SK-N-SH treated with all-trans-retinoic acid at 6 μM for 48 hours (cell line): ENCODE results near the gene ZBTB7B.

Experiments used
- ARNTL ChIP-seq: fragments of 450-650 bp; formaldehyde crosslinking; IDR thresholded peaks from 2 replicates; pipeline ENCODE4 v1.5.0; 2020; ENCODE audit warnings: low read depth, mild to moderate bottlenecking, moderate library complexity, borderline replicate concordance
- CSDC2 ChIP-seq: fragments of 250-450 bp; sonication (Bioruptor Pico); IDR thresholded peaks from 2 replicates; pipeline ENCODE4 v1.5.0; 2020; ENCODE audit warnings: mild to moderate bottlenecking, moderate library complexity
- OSR1 ChIP-seq: fragments of 250-450 bp; sonication (Bioruptor Pico); IDR thresholded peaks from 2 replicates; pipeline ENCODE4 v1.8.0; 2022; ENCODE audit warnings: moderate library complexity, mild to moderate bottlenecking, inconsistent platforms
- SNAI2 ChIP-seq: fragments of 250-450 bp; sonication (Bioruptor Pico); IDR thresholded peaks from 2 replicates; pipeline ENCODE4 v1.5.0; 2020; ENCODE audit warnings: mild to moderate bottlenecking, moderate library complexity
- TCF4 ChIP-seq: fragments of 250-450 bp; sonication (Bioruptor Pico); IDR thresholded peaks from 2 replicates; pipeline ENCODE4 v1.8.0; 2021; ENCODE audit warnings: mild to moderate bottlenecking, moderate library complexity, borderline replicate concordance
- TOX ChIP-seq: fragments of 250-450 bp; sonication (Bioruptor Pico); IDR thresholded peaks from 2 replicates; pipeline ENCODE4 v1.8.0; 2021; ENCODE audit warnings: mild to moderate bottlenecking, moderate library complexity, borderline replicate concordance
- ZFP30 ChIP-seq: fragments of 450-650 bp; formaldehyde crosslinking; IDR thresholded peaks from 2 replicates; pipeline ENCODE4 v1.5.0; 2022; ENCODE audit warnings: mild to moderate bottlenecking, moderate library complexity
- ZNF565 ChIP-seq: fragments of 450-650 bp; formaldehyde crosslinking; conservative IDR thresholded peaks from 2 replicates; pipeline ENCODE4 v1.5.0; 2020; ENCODE audit warnings: low read depth, mild to moderate bottlenecking, moderate library complexity
- TF ChIP-seq, protein P1 (sequence below): fragments of 250-450 bp; sonication (Bioruptor Pico); IDR thresholded peaks from 2 replicates; pipeline ENCODE4 v1.8.0; 2020; ENCODE audit warnings: mild to moderate bottlenecking, moderate library complexity, borderline replicate concordance

DNA sequence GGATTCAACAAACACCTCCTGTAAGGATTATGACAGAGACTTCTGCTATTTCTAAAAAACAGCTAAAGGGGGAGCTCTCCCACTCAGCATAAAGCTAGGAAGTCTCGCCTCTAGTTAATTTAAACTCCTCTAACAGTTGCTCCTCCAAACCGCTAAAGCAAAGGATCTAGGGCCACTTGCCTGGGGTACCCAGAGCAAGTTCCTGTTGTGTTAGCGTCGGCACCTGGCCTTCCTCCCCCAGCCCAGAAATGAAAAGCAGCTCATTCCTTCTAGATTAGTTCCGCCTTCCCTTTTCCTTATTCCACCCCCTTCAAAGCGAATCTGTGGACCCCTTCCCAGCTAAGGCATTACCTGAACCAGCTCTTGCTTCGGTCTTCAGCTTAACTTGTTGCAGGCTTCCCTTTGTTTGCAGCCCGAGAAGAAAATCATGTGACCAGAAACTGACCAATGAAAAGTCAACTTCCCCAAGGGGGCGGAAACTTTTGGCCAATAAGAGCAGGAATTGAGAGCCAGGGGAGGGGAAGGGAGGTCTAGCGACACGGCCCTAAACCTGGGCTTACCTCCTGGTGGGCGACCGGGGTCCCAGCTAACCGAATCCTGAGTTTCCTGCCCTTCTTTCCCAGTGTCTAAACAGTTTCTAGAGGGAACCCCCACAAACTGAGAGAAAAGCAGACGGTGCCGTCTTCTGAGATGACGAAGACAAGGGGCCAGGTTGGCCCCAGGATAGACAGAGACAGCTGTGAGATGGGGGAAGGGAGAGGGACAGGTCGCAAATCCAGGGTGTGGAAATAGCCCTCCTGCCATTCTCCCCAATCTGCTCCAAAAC is 46.7 kb upstream of the ZBTB7B start, which contains the start of gene PBXIP1:
- TF ChIP-seq CSDC2 (CRISPR knock-in tag), result no peak
- TF ChIP-seq OSR1 (CRISPR knock-in tag), result no peak
- TF ChIP-seq, protein P1, sequence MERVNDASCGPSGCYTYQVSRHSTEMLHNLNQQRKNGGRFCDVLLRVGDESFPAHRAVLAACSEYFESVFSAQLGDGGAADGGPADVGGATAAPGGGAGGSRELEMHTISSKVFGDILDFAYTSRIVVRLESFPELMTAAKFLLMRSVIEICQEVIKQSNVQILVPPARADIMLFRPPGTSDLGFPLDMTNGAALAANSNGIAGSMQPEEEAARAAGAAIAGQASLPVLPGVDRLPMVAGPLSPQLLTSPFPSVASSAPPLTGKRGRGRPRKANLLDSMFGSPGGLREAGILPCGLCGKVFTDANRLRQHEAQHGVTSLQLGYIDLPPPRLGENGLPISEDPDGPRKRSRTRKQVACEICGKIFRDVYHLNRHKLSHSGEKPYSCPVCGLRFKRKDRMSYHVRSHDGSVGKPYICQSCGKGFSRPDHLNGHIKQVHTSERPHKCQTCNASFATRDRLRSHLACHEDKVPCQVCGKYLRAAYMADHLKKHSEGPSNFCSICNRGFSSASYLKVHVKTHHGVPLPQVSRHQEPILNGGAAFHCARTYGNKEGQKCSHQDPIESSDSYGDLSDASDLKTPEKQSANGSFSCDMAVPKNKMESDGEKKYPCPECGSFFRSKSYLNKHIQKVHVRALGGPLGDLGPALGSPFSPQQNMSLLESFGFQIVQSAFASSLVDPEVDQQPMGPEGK (CRISPR knock-in tag), result no peak
- no peak for TF ChIP-seq ZFP30
- no peak for TF ChIP-seq ARNTL
- TF ChIP-seq TOX (CRISPR knock-in tag), result no peak
- TF ChIP-seq SNAI2 (CRISPR knock-in tag), result no peak
- TF ChIP-seq TCF4, result no peak
- TF ChIP-seq ZNF565, result no peak
